NB4 (cell line): ENCODE results near the gene CELF5.

ENCODE experiments used
- CTCF ChIP-seq: IDR thresholded peaks from one replicate; pipeline ENCODE4 v1.5.1; 2012; ENCODE audit warnings: low read depth, low read length
- MAX ChIP-seq: IDR thresholded peaks from 2 replicates; pipeline ENCODE4 v1.6.1; 2011; ENCODE audit warnings: low read depth, low read length
- MYC ChIP-seq: IDR thresholded peaks from 2 replicates; pipeline ENCODE4 v1.6.1; 2011; ENCODE audit warnings: low read depth, low read length

- TF ChIP-seq CTCF (no peak), MAX (no peak), MYC (no peak)
These were observed 39.5 kb upstream of the CELF5 start for GRCh38 chr19:3184847-3185460.
